MV-4-11 (cell line): ENCODE data around the gene USP17L18.
"Not testable (repeated sequence)": the region's sequence is repeated elsewhere in the genome, so short reads cannot be mapped to it uniquely, and the experiment has no call there.

Source experiments
- DNase-seq: peaks from one replicate; lab custom pipeline; 2025; lab: John Stamatoyannopoulos, UW

Gene USP17L18, protein sequence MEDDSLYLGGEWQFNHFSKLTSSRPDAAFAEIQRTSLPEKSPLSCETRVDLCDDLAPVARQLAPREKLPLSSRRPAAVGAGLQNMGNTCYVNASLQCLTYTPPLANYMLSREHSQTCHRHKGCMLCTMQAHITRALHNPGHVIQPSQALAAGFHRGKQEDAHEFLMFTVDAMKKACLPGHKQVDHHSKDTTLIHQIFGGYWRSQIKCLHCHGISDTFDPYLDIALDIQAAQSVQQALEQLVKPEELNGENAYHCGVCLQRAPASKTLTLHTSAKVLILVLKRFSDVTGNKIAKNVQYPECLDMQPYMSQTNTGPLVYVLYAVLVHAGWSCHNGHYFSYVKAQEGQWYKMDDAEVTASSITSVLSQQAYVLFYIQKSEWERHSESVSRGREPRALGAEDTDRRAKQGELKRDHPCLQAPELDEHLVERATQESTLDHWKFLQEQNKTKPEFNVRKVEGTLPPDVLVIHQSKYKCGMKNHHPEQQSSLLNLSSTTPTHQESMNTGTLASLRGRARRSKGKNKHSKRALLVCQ

DNA sequence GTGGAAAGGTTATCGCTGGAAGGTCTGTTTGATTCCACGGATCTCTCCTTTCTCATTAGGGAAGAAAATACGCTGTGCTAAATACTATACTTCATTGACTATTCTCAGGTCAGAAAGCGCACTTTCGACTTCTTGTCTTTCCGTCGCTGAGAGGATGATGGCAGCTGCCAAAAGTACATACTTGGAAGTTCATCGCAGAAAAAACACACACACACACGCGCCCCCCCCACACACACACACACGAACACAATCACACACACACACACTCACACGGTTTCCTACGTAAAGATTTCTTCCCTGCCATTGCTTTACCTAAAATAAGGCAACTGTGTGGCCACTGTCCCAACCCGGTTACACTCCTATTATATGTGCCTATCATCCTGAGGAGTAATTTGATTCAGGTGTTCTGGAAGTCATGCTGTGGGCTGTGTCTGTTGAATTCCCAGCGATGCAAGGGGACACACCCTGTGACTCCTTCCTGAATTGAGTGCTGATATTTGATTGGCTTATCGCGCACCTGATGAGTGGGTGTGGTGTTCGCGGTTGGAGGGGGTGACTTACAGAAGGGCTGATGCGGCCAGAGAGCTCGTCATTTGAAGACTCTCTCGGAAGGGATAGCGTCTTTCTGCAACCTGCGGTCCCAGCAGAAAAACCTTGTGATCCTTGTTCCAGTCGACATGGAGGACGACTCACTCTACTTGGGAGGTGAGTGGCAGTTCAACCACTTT lies at the start of gene USP17L18:
Gene USP17L18, plus strand, starts transcription at position 678 of the 728 bp plus-strand sequence. Its CDS starts 0 bp downstream, at position 678.
- DNase-seq: not testable (repeated sequence)

DNA sequence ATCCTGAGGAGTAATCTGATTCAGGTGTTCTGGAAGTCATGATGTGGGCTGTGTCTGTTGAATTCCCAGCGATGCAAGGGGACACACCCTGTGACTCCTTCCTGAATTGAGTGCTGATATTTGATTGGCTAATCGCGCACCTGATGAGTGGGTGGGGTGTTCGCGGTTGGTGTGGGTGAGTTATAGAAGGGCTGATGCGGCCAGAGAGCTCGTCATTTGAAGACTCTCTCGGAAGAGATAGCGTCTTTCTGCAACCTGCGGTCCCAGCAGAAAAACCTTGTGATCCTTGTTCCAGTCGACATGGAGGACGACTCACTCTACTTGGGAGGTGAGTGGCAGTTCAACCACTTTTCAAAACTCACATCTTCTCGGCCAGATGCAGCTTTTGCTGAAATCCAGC lies 38.1 kb upstream of the USP17L18 start, which contains the start of gene USP17L10:
Gene USP17L10, plus strand, starts transcription at position 301 of the 400 bp plus-strand sequence. Its CDS starts 0 bp downstream, at position 301.
- not testable (repeated sequence) for DNase-seq

DNA sequence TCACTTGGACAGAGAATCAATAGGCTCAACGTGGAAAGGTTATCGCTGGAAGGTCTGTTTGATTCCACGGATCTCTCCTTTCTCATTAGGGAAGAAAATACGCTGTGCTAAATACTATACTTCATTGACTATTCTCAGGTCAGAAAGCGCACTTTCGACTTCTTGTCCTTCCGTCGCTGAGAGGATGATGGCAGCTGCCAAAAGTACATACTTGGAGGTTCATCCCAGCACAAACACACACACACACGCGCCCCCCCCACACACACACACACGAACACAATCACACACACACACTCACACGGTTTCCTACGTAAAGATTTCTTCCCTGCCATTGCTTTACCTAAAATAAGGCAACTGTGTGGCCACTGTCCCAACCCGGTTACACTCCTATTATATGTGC lies 33.7 kb upstream of the USP17L18 start:
- not testable (repeated sequence) for DNase-seq

DNA sequence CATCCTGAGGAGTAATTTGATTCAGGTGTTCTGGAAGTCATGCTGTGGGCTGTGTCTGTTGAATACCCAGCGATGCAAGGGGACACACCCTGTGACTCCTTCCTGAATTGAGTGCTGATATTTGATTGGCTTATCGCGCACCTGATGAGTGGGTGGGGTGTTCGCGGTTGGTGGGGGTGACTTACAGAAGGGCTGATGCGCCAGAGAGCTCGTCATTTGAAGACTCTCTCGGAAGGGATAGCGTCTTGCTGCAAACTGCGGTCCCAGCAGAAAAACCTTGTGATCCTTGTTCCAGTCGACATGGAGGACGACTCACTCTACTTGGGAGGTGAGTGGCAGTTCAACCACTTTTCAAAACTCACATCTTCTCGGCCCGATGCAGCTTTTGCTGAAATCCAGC lies 33.3 kb upstream of the USP17L18 start, which contains the start of gene USP17L11:
Gene USP17L11, plus strand, starts transcription at position 301 of the 400 bp plus-strand sequence. Its CDS starts 0 bp downstream, at position 301.
- not testable (repeated sequence) for DNase-seq

DNA sequence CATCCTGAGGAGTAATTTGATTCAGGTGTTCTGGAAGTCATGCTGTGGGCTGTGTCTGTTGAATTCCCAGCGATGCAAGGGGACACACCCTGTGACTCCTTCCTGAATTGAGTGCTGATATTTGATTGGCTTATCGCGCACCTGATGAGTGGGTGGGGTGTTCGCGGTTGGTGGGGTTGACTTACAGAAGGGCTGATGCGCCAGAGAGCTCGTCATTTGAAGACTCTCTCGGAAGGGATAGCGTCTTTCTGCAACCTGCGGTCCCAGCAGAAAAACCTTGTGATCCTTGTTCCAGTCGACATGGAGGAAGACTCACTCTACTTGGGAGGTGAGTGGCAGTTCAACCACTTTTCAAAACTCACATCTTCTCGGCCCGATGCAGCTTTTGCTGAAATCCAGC lies 28.6 kb upstream of the USP17L18 start, which contains the start of gene USP17L12:
Gene USP17L12, plus strand, starts transcription at position 301 of the 400 bp plus-strand sequence. Its CDS starts 0 bp downstream, at position 301.
- DNase-seq: not testable (repeated sequence)

DNA sequence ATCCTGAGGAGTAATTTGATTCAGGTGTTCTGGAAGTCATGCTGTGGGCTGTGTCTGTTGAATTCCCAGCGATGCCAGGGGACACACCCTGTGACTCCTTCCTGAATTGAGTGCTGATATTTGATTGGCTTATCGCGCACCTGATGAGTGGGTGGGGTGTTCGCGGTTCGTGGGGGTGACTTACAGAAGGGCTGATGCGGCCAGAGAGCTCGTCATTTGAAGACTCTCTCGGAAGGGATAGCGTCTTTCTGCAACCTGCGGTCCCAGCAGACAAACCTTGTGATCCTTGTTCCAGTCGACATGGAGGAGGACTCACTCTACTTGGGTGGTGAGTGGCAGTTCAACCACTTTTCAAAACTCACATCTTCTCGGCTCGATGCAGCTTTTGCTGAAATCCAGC lies 23.8 kb upstream of the USP17L18 start, which contains the start of gene USP17L13:
Gene USP17L13, plus strand, starts transcription at position 301 of the 400 bp plus-strand sequence. Its CDS starts 0 bp downstream, at position 301.
- DNase-seq: not testable (repeated sequence)

DNA sequence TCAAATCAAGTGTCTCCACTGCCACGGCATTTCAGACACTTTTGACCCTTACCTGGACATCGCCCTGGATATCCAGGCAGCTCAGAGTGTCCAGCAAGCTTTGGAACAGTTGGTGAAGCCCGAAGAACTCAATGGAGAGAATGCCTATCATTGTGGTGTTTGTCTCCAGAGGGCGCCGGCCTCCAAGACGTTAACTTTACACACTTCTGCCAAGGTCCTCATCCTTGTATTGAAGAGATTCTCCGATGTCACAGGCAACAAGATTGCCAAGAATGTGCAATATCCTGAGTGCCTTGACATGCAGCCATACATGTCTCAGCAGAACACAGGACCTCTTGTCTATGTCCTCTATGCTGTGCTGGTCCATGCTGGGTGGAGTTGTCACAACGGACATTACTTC lies 18.2 kb upstream of the USP17L18 start:
- not testable (repeated sequence) for DNase-seq

DNA sequence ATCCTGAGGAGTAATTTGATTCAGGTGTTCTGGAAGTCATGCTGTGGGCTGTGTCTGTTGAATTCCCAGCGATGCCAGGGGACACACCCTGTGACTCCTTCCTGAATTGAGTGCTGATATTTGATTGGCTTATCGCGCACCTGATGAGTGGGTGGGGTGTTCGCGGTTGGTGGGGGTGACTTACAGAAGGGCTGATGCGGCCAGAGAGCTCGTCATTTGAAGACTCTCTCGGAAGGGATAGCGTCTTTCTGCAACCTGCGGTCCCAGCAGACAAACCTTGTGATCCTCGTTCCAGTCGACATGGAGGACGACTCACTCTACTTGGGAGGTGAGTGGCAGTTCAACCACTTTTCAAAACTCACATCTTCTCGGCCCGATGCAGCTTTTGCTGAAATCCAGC lies 14.3 kb upstream of the USP17L18 start, which contains the start of gene USP17L15:
Gene USP17L15, plus strand, starts transcription at position 301 of the 400 bp plus-strand sequence. Its CDS starts 0 bp downstream, at position 301.
- not testable (repeated sequence) for DNase-seq

DNA sequence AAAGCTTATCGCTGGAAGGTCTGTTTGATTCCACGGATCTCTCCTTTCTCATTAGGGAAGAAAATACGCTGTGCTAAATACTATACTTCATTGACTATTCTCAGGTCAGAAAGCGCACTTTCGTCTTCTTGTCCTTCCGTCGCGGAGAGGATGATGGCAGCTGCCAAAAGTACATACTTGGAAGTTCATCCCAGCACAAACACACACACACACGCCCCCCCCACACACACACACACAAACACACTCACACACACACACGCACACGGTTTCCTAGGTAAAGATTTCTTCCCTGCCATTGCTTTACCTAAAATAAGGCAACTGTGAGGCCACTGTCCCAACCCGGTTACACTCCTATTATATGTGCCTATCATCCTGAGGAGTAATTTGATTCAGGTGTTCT lies 10.0 kb upstream of the USP17L18 start:
- not testable (repeated sequence) for DNase-seq

DNA sequence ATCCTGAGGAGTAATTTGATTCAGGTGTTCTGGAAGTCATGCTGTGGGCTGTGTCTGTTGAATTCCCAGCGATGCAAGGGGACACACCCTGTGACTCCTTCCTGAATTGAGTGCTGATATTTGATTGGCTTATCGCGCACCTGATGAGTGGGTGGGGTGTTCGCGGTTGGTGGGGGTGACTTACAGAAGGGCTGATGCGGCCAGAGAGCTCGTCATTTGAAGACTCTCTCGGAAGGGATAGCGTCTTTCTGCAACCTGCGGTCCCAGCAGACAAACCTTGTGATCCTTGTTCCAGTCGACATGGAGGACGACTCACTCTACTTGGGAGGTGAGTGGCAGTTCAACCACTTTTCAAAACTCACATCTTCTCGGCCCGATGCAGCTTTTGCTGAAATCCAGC lies 4.9 kb upstream of the USP17L18 start, which contains the start of gene USP17L17:
Gene USP17L17, plus strand, starts transcription at position 301 of the 400 bp plus-strand sequence. Its CDS starts 0 bp downstream, at position 301.
- not testable (repeated sequence) for DNase-seq

DNA sequence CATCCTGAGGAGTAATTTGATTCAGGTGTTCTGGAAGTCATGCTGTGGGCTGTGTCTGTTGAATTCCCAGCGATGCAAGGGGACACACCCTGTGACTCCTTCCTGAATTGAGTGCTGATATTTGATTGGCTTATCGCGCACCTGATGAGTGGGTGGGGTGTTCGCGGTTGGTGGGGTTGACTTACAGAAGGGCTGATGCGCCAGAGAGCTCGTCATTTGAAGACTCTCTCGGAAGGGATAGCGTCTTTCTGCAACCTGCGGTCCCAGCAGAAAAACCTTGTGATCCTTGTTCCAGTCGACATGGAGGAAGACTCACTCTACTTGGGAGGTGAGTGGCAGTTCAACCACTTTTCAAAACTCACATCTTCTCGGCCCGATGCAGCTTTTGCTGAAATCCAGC lies 4.6 kb downstream of the USP17L18 start, which contains the start of gene USP17L19:
Gene USP17L19, plus strand, starts transcription at position 301 of the 400 bp plus-strand sequence. Its CDS starts 0 bp downstream, at position 301.
- DNase-seq: not testable (repeated sequence)

DNA sequence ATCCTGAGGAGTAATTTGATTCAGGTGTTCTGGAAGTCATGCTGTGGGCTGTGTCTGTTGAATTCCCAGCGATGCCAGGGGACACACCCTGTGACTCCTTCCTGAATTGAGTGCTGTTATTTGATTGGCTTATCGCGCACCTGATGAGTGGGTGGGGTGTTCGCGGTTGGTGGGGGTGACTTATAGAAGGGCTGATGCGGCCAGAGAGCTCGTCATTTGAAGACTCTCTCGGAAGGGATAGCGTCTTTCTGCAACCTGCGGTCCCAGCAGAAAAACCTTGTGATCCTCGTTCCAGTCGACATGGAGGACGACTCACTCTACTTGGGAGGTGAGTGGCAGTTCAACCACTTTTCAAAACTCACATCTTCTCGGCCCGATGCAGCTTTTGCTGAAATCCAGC lies 9.4 kb downstream of the USP17L18 start, which contains the start of gene USP17L20:
Gene USP17L20, plus strand, starts transcription at position 301 of the 400 bp plus-strand sequence. Its CDS starts 0 bp downstream, at position 301.
- not testable (repeated sequence) for DNase-seq

DNA sequence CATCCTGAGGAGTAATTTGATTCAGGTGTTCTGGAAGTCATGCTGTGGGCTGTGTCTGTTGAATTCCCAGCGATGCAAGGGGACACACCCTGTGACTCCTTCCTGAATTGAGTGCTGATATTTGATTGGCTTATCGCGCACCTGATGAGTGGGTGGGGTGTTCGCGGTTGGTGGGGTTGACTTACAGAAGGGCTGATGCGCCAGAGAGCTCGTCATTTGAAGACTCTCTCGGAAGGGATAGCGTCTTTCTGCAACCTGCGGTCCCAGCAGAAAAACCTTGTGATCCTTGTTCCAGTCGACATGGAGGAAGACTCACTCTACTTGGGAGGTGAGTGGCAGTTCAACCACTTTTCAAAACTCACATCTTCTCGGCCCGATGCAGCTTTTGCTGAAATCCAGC lies 14.1 kb downstream of the USP17L18 start, which contains the start of gene USP17L21:
Gene USP17L21, plus strand, starts transcription at position 301 of the 400 bp plus-strand sequence. Its CDS starts 0 bp downstream, at position 301.
- DNase-seq: not testable (repeated sequence)

DNA sequence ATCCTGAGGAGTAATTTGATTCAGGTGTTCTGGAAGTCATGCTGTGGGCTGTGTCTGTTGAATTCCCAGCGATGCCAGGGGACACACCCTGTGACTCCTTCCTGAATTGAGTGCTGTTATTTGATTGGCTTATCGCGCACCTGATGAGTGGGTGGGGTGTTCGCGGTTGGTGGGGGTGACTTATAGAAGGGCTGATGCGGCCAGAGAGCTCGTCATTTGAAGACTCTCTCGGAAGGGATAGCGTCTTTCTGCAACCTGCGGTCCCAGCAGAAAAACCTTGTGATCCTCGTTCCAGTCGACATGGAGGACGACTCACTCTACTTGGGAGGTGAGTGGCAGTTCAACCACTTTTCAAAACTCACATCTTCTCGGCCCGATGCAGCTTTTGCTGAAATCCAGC lies 18.9 kb downstream of the USP17L18 start, which contains the start of gene USP17L22:
Gene USP17L22, plus strand, starts transcription at position 301 of the 400 bp plus-strand sequence. Its CDS starts 0 bp downstream, at position 301.
- DNase-seq: not testable (repeated sequence)

DNA sequence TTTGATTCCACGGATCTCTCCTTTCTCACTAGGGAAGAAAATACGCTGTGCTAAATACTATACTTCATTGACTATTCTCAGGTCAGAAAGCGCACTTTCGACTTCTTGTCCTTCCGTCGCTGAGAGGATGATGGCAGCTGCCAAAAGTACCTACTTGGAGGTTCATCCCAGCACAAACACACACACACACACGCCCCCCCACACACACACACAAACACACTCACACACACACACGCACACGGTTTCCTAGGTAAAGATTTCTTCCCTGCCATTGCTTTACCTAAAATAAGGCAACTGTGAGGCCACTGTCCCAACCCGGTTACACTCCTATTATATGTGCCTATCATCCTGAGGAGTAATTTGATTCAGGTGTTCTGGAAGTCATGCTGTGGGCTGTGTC lies 23.3 kb downstream of the USP17L18 start:
- DNase-seq: not testable (repeated sequence)
